ENCODE data around the gene HERPUD1. TPM values are rescaled to one million over a fixed set of nuclear protein-coding genes. Genes with fewer than 3 reads are reported as not detected.

Gene HERPUD1
- total and polyA plus RNA-seq, 5 donors: 94.6 to 126 (median 116) TPM

- Histone ChIP-seq H3K27me3 (ENCODE audit: control insufficient read depth, insufficient read depth) (no peaks in the 10 kb centered on the region), H3K27ac (ENCODE audit: low read length) (no peak overlapping the region), H3K9me3 (ENCODE audit: control insufficient read depth, low read length) (no peaks in the 10 kb centered on the region), H3K4me1 (ENCODE audit: control insufficient read depth, insufficient read depth, low read length) (no peaks in the 10 kb centered on the region), H3K4me3 (ENCODE audit: low read length) (no peak overlapping the region)
- no peak for DNase-seq
- 82% methylated on average over 9 of the region's 9 CpGs for WGBS
- intact Hi-C loops (cut with DNase I): no loop called here
- no peak for ATAC-seq
Measured at GRCh38 chr16:56974549-56975300, 42.8 kb downstream of the HERPUD1 start.

DNA sequence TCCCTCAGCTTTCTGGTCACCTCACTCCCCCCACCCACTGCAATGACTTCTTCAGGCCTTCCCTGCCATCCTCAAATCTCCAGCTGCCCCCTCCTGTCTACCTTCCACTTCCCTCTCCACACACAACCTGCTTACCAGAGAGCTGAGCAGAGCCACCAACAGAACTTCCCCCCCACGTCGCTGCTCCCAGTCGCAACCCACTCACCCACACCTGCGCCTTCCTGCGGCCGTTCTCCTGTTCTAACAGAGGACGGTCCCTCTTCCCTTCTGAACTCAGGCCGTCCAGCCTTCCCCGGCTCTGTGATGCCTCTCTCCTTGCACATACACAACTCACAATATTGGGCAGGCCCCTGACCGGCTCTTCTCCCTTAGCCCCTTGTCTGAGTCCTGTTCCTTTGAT lies 43.8 kb downstream of the HERPUD1 start:
- no peaks in the 10 kb centered on the region for H3K27me3 ChIP-seq (ENCODE audit: control insufficient read depth, insufficient read depth)
- DNase-seq (no peak), ATAC-seq (no peak)
- intact Hi-C loops (cut with DNase I): no loop called here
- no peaks in the 10 kb centered on the region for H3K4me1 ChIP-seq (ENCODE audit: control insufficient read depth, insufficient read depth, low read length)
- 90% methylated on average over 10 of the region's 10 CpGs for WGBS
- H3K9me3 ChIP-seq (ENCODE audit: control insufficient read depth, low read length): no peaks in the 10 kb centered on the region
- no peak overlapping the region for H3K27ac ChIP-seq (ENCODE audit: low read length)
- H3K4me3 ChIP-seq (ENCODE audit: low read length): no peak overlapping the region

- Histone ChIP-seq H3K4me3 (ENCODE audit: low read length) (no peak overlapping the region), H3K4me1 (ENCODE audit: control insufficient read depth, insufficient read depth, low read length) (no peaks in the 10 kb centered on the region), H3K9me3 (ENCODE audit: control insufficient read depth, low read length) (no peaks in the 10 kb centered on the region), H3K27me3 (ENCODE audit: control insufficient read depth, insufficient read depth) (no peaks in the 10 kb centered on the region), H3K27ac (ENCODE audit: low read length) (no peak overlapping the region)
- 93% methylated on average over 6 of the region's 6 CpGs for WGBS
- ATAC-seq (no peak), DNase-seq (no peak)
- intact Hi-C loops (cut with DNase I): no loop called here
Measured at GRCh38 chr16:56977216-56977615, 45.3 kb downstream of the HERPUD1 start.

GRCh38 chr16:56977823-56978430 lies 46.0 kb downstream of the HERPUD1 start:
- no peak for DNase-seq
- Histone ChIP-seq H3K4me3 (ENCODE audit: low read length) (no peak overlapping the region), H3K9me3 (ENCODE audit: control insufficient read depth, low read length) (no peaks in the 10 kb centered on the region), H3K27ac (ENCODE audit: low read length) (no peak overlapping the region), H3K4me1 (ENCODE audit: control insufficient read depth, insufficient read depth, low read length) (no peaks in the 10 kb centered on the region), H3K27me3 (ENCODE audit: control insufficient read depth, insufficient read depth) (no peaks in the 10 kb centered on the region)
- ATAC-seq: no peak
- intact Hi-C loops (cut with DNase I): no loop called here
- WGBS: 89% methylated on average over 11 of the region's 11 CpGs

DNA sequence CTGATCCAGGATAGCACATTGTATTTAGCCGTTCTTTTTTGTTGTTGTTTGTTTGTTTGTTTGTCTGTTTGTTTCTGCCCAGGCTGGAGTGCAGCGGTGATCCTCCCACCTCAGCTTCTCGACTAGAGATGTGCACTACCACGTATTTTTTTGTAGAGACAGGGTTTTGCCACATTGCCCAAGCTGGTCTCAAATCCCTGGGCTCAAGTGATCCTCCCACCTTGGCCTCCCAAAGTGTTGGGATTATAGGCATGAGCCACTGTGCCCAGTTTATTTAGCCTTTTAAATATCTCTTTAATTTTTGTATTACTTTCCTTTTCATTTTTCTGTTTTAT lies 48.2 kb downstream of the HERPUD1 start:
- Histone ChIP-seq H3K27me3 (ENCODE audit: control insufficient read depth, insufficient read depth) (no peaks in the 10 kb centered on the region), H3K4me1 (ENCODE audit: control insufficient read depth, insufficient read depth, low read length) (no peaks in the 10 kb centered on the region), H3K27ac (ENCODE audit: low read length) (no peak overlapping the region), H3K9me3 (ENCODE audit: control insufficient read depth, low read length) (no peaks in the 10 kb centered on the region), H3K4me3 (ENCODE audit: low read length) (no peak overlapping the region)
- whole genome bisulfite sequencing: 81% methylated on average over 4 of the region's 4 CpGs
- no peak for ATAC-seq
- DNase-seq: no peak
- intact Hi-C loops (cut with DNase I): no loop called here

- WGBS: 78% methylated on average over 16 of the region's 16 CpGs
- intact Hi-C loops (cut with DNase I): no loop called here
- Histone ChIP-seq H3K27me3 (ENCODE audit: control insufficient read depth, insufficient read depth) (no peaks in the 10 kb centered on the region), H3K27ac (ENCODE audit: low read length) (no peak overlapping the region), H3K4me3 (ENCODE audit: low read length) (no peak overlapping the region), H3K9me3 (ENCODE audit: control insufficient read depth, low read length) (no peaks in the 10 kb centered on the region), H3K4me1 (ENCODE audit: control insufficient read depth, insufficient read depth, low read length) (no peaks in the 10 kb centered on the region)
- DNase-seq (no peak), ATAC-seq (no peak)
Measured at GRCh38 chr16:56980792-56981724, 49.1 kb downstream of the HERPUD1 start.

DNA sequence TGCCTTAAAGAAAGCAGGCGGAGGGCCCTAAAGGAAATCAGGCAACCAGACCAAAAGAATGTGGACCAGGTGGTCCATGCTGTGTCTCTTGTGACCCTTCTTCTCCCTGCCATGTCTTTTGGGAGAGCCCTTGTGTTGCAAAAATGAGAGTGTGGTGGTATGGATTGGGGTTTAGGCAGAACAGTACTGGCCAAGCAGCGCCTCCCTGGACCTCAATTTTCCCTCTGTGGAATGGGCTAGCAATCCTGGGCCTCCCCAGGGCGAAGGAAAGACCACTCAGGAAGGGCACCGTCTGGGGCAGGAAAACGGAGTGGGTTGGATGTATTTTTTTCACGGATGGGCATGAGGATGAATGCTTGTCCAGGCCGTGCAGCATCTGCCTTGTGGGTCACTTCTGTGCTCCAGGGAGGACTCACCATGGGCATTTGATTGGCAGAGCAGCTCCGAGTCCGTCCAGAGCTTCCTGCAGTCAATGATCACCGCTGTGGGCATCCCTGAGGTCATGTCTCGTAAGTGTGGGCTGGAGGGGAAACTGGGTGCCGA lies 49.9 kb downstream of the HERPUD1 start:
- Histone ChIP-seq H3K9me3 (ENCODE audit: control insufficient read depth, low read length) (no peaks in the 10 kb centered on the region), H3K27ac (ENCODE audit: low read length) (no peak overlapping the region), H3K27me3 (ENCODE audit: control insufficient read depth, insufficient read depth) (no peaks in the 10 kb centered on the region), H3K4me1 (ENCODE audit: control insufficient read depth, insufficient read depth, low read length) (no peaks in the 10 kb centered on the region), H3K4me3 (ENCODE audit: low read length) (no peak overlapping the region)
- WGBS: 86% methylated on average over 12 of the region's 12 CpGs
- intact Hi-C loops (cut with DNase I): no loop called here
- no peak for ATAC-seq
- no peak for DNase-seq

DNA sequence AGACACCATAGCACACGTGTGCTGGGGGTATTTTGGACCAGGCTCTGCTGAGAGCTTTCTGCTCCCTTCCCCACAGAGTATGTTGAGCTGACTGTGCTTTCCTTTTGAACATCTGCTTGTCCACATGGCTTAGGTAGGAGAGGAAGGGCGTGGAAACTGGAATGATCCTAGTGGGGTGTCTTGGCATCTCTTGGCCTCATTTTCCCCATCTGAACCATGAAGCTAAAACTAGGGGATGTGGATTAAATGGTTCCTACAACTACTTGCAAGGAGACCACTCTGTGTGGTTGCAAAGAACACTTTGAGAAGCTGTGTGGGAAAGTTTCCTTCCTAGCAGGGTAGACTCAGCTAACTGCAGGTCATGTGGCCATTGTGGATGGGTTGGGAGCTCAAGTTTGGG lies 50.8 kb downstream of the HERPUD1 start:
- DNase-seq (no peak), ATAC-seq (no peak)
- intact Hi-C loops (cut with DNase I): no loop called here
- Histone ChIP-seq H3K27ac (ENCODE audit: low read length) (no peak overlapping the region), H3K4me1 (ENCODE audit: control insufficient read depth, insufficient read depth, low read length) (no peaks in the 10 kb centered on the region), H3K27me3 (ENCODE audit: control insufficient read depth, insufficient read depth) (no peaks in the 10 kb centered on the region), H3K9me3 (ENCODE audit: control insufficient read depth, low read length) (no peaks in the 10 kb centered on the region), H3K4me3 (ENCODE audit: low read length) (no peak overlapping the region)
- WGBS: 87% methylated on average over 2 of the region's 2 CpGs

DNA sequence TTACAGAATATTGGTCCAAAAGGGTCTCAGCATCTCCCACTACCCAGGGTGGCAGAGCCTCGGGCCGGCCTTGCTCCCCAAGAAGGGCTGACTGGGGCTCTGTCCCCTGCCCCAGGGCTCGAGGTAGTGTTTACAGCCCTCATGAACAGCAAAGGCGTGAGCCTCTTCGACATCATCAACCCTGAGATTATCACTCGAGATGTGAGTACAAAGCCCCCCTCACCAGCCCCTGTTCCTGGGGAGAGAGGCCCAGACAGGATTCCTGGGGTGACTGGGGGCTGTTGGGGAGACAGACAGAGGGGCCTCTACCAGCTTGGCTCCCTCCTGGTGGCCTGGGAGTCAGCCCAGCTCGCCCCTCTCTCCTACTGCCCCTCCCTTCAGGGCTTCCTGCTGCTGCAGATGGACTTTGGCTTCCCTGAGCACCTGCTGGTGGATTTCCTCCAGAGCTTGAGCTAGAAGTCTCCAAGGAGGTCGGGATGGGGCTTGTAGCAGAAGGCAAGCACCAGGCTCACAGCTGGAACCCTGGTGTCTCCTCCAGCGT lies 51.3 kb downstream of the HERPUD1 start:
- Histone ChIP-seq H3K27me3 (ENCODE audit: control insufficient read depth, insufficient read depth) (no peaks in the 10 kb centered on the region), H3K4me1 (ENCODE audit: control insufficient read depth, insufficient read depth, low read length) (no peaks in the 10 kb centered on the region), H3K27ac (ENCODE audit: low read length) (no peak overlapping the region), H3K4me3 (ENCODE audit: low read length) (no peak overlapping the region), H3K9me3 (ENCODE audit: control insufficient read depth, low read length) (no peaks in the 10 kb centered on the region)
- no peak for DNase-seq
- no peak for ATAC-seq
- intact Hi-C loops (cut with DNase I): no loop called here
- WGBS: 72% methylated on average over 9 of the region's 9 CpGs

- intact Hi-C loops (cut with DNase I): no loop called here
- no peak overlapping the region for H3K27ac ChIP-seq (ENCODE audit: low read length)
- no peaks in the 10 kb centered on the region for H3K9me3 ChIP-seq (ENCODE audit: control insufficient read depth, low read length)
- 90% methylated on average over 6 of the region's 6 CpGs for WGBS
- H3K4me3 ChIP-seq (ENCODE audit: low read length): no peak overlapping the region
- no peaks in the 10 kb centered on the region for H3K4me1 ChIP-seq (ENCODE audit: control insufficient read depth, insufficient read depth, low read length)
- no peaks in the 10 kb centered on the region for H3K27me3 ChIP-seq (ENCODE audit: control insufficient read depth, insufficient read depth)
- ATAC-seq (no peak), DNase-seq (no peak)
Measured at GRCh38 chr16:56984639-56985038, 52.7 kb downstream of the HERPUD1 start.
